ENCODE data around the gene GET4.

GRCh38 chr7:931871-932650 lies 55.7 kb downstream of the GET4 start:
- TF ChIP-seq CTCF (IDR thresholded peaks at IDR 0.05; ENCODE audit: low read length), result no peak
- no peak for TF ChIP-seq EZH2 (IDR thresholded peaks at IDR 0.05; ENCODE audit: borderline replicate concordance, low read length)

Data from OCI-LY1 (cell line).